HepG2 (cell line): ENCODE measurements around the gene FAM171A2. TPM values are rescaled to one million over a fixed set of nuclear protein-coding genes. Genes with fewer than 3 reads are reported as not detected.

ENCODE experiments used
- ATF4 ChIP-seq, 2 experiments: fragments of 450-650 bp in 1 of 2; sonication (generic) in 1 of 2; formaldehyde crosslinking; IDR thresholded peaks; 2 replicates each; pipeline versions ENCODE4 v1.5.0 to v1.8.0; 2020 to 2022; ENCODE audit warnings: mild to moderate bottlenecking in 1 of 2, missing genetic modification reagents in 1 of 2
- MAX ChIP-seq: IDR thresholded peaks from 2 replicates; pipeline ENCODE4 v1.6.1; 2012; ENCODE audit warnings: inconsistent platforms
- POGK ChIP-seq: sonication (generic); formaldehyde crosslinking; conservative IDR thresholded peaks from 2 replicates; pipeline ENCODE4 v1.8.0; 2022; ENCODE audit warnings: mild to moderate bottlenecking, moderate library complexity, missing genetic modification reagents
- PRPF4 ChIP-seq: fragments of 200-400 bp; formaldehyde crosslinking; IDR thresholded peaks from 2 replicates; pipeline ENCODE4 v1.6.1; 2016; ENCODE audit warnings: low read length, low read depth; ENCODE audit not compliant: poor library complexity, severe bottlenecking
- YY1 ChIP-seq: IDR thresholded peaks from 2 replicates; pipeline ENCODE4 v1.6.1; 2011; ENCODE audit warnings: low read length, low read depth, moderate library complexity, mild to moderate bottlenecking; ENCODE audit not compliant: insufficient read depth, insufficient replicate concordance
- ZNF225 ChIP-seq: sonication (generic); formaldehyde crosslinking; IDR thresholded peaks from 2 replicates; pipeline ENCODE4 v1.4.0; 2020; ENCODE audit warnings: mild to moderate bottlenecking, missing genetic modification reagents
- ZNF878 ChIP-seq: sonication (generic); formaldehyde crosslinking; IDR thresholded peaks from 2 replicates; pipeline ENCODE4 v1.8.1; 2023; ENCODE audit warnings: mild to moderate bottlenecking, missing genetic modification reagents, moderate library complexity
- polyA plus RNA-seq, 8 experiments: library from polyadenylated mRNA; depleted of rRNA in 3 of 8; stranded (reverse) in 7 of 8; unstranded in 1 of 8; fragments of >200 nt; fragmentation: Illumina TruSeq in 4 of 8; extraction: Trizol in 4 of 8; gene quantifications; 2 replicates each; pipeline versions ENCODE4 v1.2.1 to v1.2.3, GENCODE V29; 2011 to 2016; ENCODE audit warnings: low read depth in 4 of 8, missing spikeins in 1 of 8, mixed read lengths in 1 of 8; ENCODE audit not compliant: insufficient read depth in 1 of 8
- total RNA-seq, 5 experiments: library from RNA; depleted of rRNA; stranded (reverse); fragments of >200 nt; fragmentation: Illumina TruSeq; extraction: Trizol; gene quantifications; 2 replicates each; pipeline ENCODE4 v1.2.3, GENCODE V29; 2016; ENCODE audit warnings: low read depth in 1 of 5

Gene FAM171A2
- total and polyA plus RNA-seq, 2 of the 13 experiments (the other 11 are each of a cell fraction or from before 2014, with no cell fraction given), result 1.8 to 3.6 TPM

- TF ChIP-seq POGK (peak; percentile 47; the same call in 1 of the 2 replicates), ZNF878 (CRISPR knock-in tag) (no peak), MAX (peak; percentile 27; the same call in 1 of the 2 replicates), PRPF4 (no peak), ZNF225 (CRISPR knock-in tag) (no peak), YY1 (peak; percentile 9), ATF4 (CRISPR knock-in tag; IDR thresholded peaks at IDR 0.05) (0 out of 4 replicates have a peak, but pooled peaks of 1 of the 2 experiments have one; percentile 23)
Measured at GRCh38 chr17:44385287-44386181, 21.9 kb upstream of the FAM171A2 start (continued).
